IMR-90 (cell line): ENCODE results near the gene CYB561D2. TPM values are rescaled to one million over a fixed set of nuclear protein-coding genes. Genes with fewer than 3 reads are reported as not detected.

Experiments used
- ATAC-seq: fragments of 200-7000 bp; cut with Tn5 transposase; 2 replicates; pipeline ENCODE4 v1.9.1; 2020; ENCODE audit warnings: low read depth, mild to moderate bottlenecking, moderate library complexity
- BruUV-seq: library from RNA; stranded (reverse); fragments of 400-500 nt; replicated peaks from 2 replicates; lab custom pipeline; 2021; lab: Mats Ljungman, UMichigan
- CTCF ChIA-PET: fragments of 300-600 bp; formaldehyde crosslinking; extraction: SDS; loops from one replicate; lab custom pipeline; 2021; ENCODE audit warnings: antibody characterized with exemption; lab: Yijun Ruan, JAX
- POLR2A ChIA-PET: fragments of 300-600 bp; sonication (Branson Sonifier 250); formaldehyde crosslinking; loops from one replicate; lab custom pipeline; 2022; ENCODE audit warnings: antibody characterized with exemption; ENCODE audit not compliant: unreplicated experiment; lab: Charles Lee
- DNase-seq: peaks from one replicate; pipeline ENCODE4 v3.0.0; 2013
- H2AFZ ChIP-seq: replicated peaks from 2 replicates; pipeline ENCODE3; 2013; ENCODE audit warnings: low read length, mild to moderate bottlenecking; ENCODE audit not compliant: poor library complexity
- H2AK5ac ChIP-seq: 2 replicates; pipeline ENCODE4 v1.6.1; 2013; ENCODE audit warnings: low read depth, low read length, inconsistent platforms
- H2AK9ac ChIP-seq: replicated peaks from 2 replicates; pipeline ENCODE3; 2013; ENCODE audit warnings: mild to moderate bottlenecking, low read depth, low read length, moderate library complexity; ENCODE audit not compliant: poor library complexity
- H2BK120ac ChIP-seq: 2 replicates; pipeline ENCODE4 v1.6.1; 2013; ENCODE audit warnings: low read depth, low read length, inconsistent platforms
- H2BK15ac ChIP-seq: 3 replicates; pipeline ENCODE4 v1.6.1; 2013; ENCODE audit warnings: low read depth, low read length, inconsistent platforms
- H2BK20ac ChIP-seq: 2 replicates; pipeline ENCODE4 v1.6.1; 2013; ENCODE audit warnings: low read depth, mild to moderate bottlenecking, inconsistent platforms, low read length, moderate library complexity
- H2BK5ac ChIP-seq: 2 replicates; pipeline ENCODE4 v1.6.1; 2013; ENCODE audit warnings: mild to moderate bottlenecking, low read depth, low read length, inconsistent platforms; ENCODE audit not compliant: poor library complexity, severe bottlenecking
- H3K14ac ChIP-seq: replicated peaks from 2 replicates; pipeline ENCODE4 v1.6.1; 2013; ENCODE audit warnings: low read depth, low read length, inconsistent platforms
- H3K18ac ChIP-seq: 2 replicates; pipeline ENCODE4 v1.6.1; 2013; ENCODE audit warnings: low read depth, low read length, control low read depth
- H3K23ac ChIP-seq: 2 replicates; pipeline ENCODE4 v1.6.1; 2013; ENCODE audit warnings: low read depth, low read length, inconsistent platforms
- H3K27ac ChIP-seq: 2 replicates; pipeline ENCODE4 v1.5.1; 2013; ENCODE audit warnings: mild to moderate bottlenecking, control low read depth, low read length; ENCODE audit not compliant: insufficient read depth
- H3K27me3 ChIP-seq: 2 replicates; pipeline ENCODE4 v1.6.1; 2013; ENCODE audit warnings: low read length; ENCODE audit not compliant: control insufficient read depth, insufficient read depth
- H3K36me3 ChIP-seq: 2 replicates; pipeline ENCODE4 v1.6.1; 2013; ENCODE audit warnings: low read length, mixed read lengths; ENCODE audit not compliant: control insufficient read depth, insufficient read depth
- H3K4ac ChIP-seq: 2 replicates; pipeline ENCODE4 v1.6.1; 2013; ENCODE audit warnings: low read depth, low read length, inconsistent platforms
- H3K4me1 ChIP-seq: 2 replicates; pipeline ENCODE4 v1.6.1; 2013; ENCODE audit warnings: low read length, mixed read lengths; ENCODE audit not compliant: control insufficient read depth, insufficient read depth
- H3K4me2 ChIP-seq: 2 replicates; pipeline ENCODE4 v1.6.1; 2013; ENCODE audit warnings: low read depth, mild to moderate bottlenecking, control low read depth, low read length, moderate library complexity
- H3K4me3 ChIP-seq: 2 replicates; pipeline ENCODE4 v1.5.1; 2013; ENCODE audit warnings: low read depth, mild to moderate bottlenecking, control low read depth, low read length, moderate library complexity; ENCODE audit not compliant: insufficient read depth
- H3K56ac ChIP-seq: 2 replicates; pipeline ENCODE4 v1.6.1; 2013; ENCODE audit warnings: low read length, inconsistent platforms; ENCODE audit not compliant: insufficient read depth; ENCODE audit errors: extremely low read depth
- H3K79me1 ChIP-seq, 2 experiments: 2 replicates each; pipeline ENCODE4 v1.6.1; 2013; ENCODE audit warnings: low read length in 2 of 2, inconsistent platforms in 1 of 2, low read depth in 1 of 2
- H3K9ac ChIP-seq: 2 replicates; pipeline ENCODE4 v1.6.1; 2013; ENCODE audit warnings: low read depth, low read length, control low read depth
- H3K9me1 ChIP-seq: 2 replicates; pipeline ENCODE4 v1.6.1; 2013; ENCODE audit warnings: low read length, inconsistent platforms; ENCODE audit not compliant: insufficient read depth
- H3K9me3 ChIP-seq: 2 replicates; pipeline ENCODE4 v1.6.1; 2013; ENCODE audit warnings: low read length; ENCODE audit not compliant: control insufficient read depth, insufficient read depth
- H4K20me1 ChIP-seq: 2 replicates; pipeline ENCODE4 v1.6.1; 2013; ENCODE audit warnings: low read length, inconsistent platforms; ENCODE audit not compliant: insufficient read depth
- H4K5ac ChIP-seq: 2 replicates; pipeline ENCODE4 v1.6.1; 2013; ENCODE audit warnings: mild to moderate bottlenecking, low read depth, low read length, control low read depth
- H4K8ac ChIP-seq, 2 experiments: 2 replicates each; pipeline ENCODE4 v1.6.1; 2013; ENCODE audit warnings: low read depth in 2 of 2, low read length in 2 of 2, control low read depth in 1 of 2, inconsistent platforms in 1 of 2
- H4K91ac ChIP-seq: 2 replicates; pipeline ENCODE4 v1.6.1; 2013; ENCODE audit warnings: low read depth, low read length, inconsistent platforms; ENCODE audit not compliant: insufficient read depth
- CEBPB ChIP-seq: IDR thresholded peaks from 2 replicates; pipeline ENCODE4 v1.6.1; 2012; ENCODE audit warnings: low read depth, low read length, improper control_type of control experiment
- CHD1 ChIP-seq: IDR thresholded peaks from 2 replicates; pipeline ENCODE4 v1.6.1; 2012; ENCODE audit warnings: low read depth, low read length, improper control_type of control experiment
- CTCF ChIP-seq: conservative IDR thresholded peaks from 2 replicates; pipeline ENCODE4 v1.5.1; 2012; ENCODE audit warnings: mild to moderate bottlenecking, low read depth, low read length, improper control_type of control experiment
- MAFK ChIP-seq: IDR thresholded peaks from 2 replicates; pipeline ENCODE4 v1.6.1; 2012; ENCODE audit warnings: low read depth, low read length, improper control_type of control experiment
- NFE2L2 ChIP-seq: fragments of 150-350 bp; IDR thresholded peaks from 2 replicates; pipeline ENCODE4 v1.6.1; 2016; ENCODE audit warnings: low read depth, mild to moderate bottlenecking, low read length
- RAD21 ChIP-seq: IDR thresholded peaks from 2 replicates; pipeline ENCODE4 v1.6.1; 2012; ENCODE audit warnings: low read length, improper control_type of control experiment
- RCOR1 ChIP-seq: IDR thresholded peaks from 2 replicates; pipeline ENCODE4 v1.6.1; 2012; ENCODE audit warnings: mild to moderate bottlenecking, low read length, improper control_type of control experiment; ENCODE audit not compliant: insufficient replicate concordance
- RFX5 ChIP-seq: IDR thresholded peaks from 2 replicates; pipeline ENCODE4 v1.8.0; 2012; ENCODE audit warnings: low read depth, mild to moderate bottlenecking, low read length, moderate library complexity
- SMC3 ChIP-seq: fragments of 150-350 bp; IDR thresholded peaks from 2 replicates; pipeline ENCODE4 v1.6.1; 2016; ENCODE audit warnings: low read depth, mild to moderate bottlenecking, antibody characterized with exemption, low read length, moderate library complexity
- WGBS, 2 experiments: methylation state at CpG; one replicate each; pipeline versions ENCODE4 v1.1.5 to v1.1.7; 2013; ENCODE audit warnings: missing lambda C conversion rate in 2 of 2; ENCODE audit not compliant: insufficient read length in 1 of 2; ENCODE audit errors: extremely low coverage in 2 of 2; 5-methylcytosine and 5-hydroxymethylcytosine counted together
- dilution Hi-C: fragments of 300-500 bp; cut with HindIII; formaldehyde crosslinking; loops from one replicate; pipeline ENCODE4 v1.14.3; 2018; ENCODE audit warnings: low sequenced_read_pairs; ENCODE audit not compliant: unreplicated experiment
- in situ Hi-C: fragments of 300-500 bp; cut with MboI; formaldehyde crosslinking; loops from 3 replicates; pipeline ENCODE4 v1.14.3; 2019; ENCODE audit warnings: low sequenced_read_pairs, inconsistent platforms, mixed read lengths
- intact Hi-C: fragments of 100-400 bp; cut with micrococcal nuclease; formaldehyde crosslinking; loops from 2 replicates; pipeline ENCODE4 v1.10.0; 2022
- polyA plus RNA-seq, 3 experiments: library from polyadenylated mRNA; depleted of rRNA; stranded (reverse); fragments of >200 nt; gene quantifications; 2 replicates each; pipeline ENCODE4 v1.2.3, GENCODE V29; 2012; ENCODE audit warnings: low replicate concordance in 1 of 3
- total RNA-seq: library from RNA; depleted of rRNA; stranded (reverse); fragments of >200 nt; gene quantifications from 2 replicates; pipeline ENCODE4 v1.2.3, GENCODE V29; 2012
- TF ChIP-seq, protein P1 (sequence below): fragments of 150-350 bp; IDR thresholded peaks from 2 replicates; pipeline ENCODE4 v1.6.1; 2016; ENCODE audit warnings: low read depth, mild to moderate bottlenecking, low read length, moderate library complexity, borderline replicate concordance

The CYB561D2 gene
- total and polyA plus RNA-seq, 2 of the 4 experiments (the other 2 are of a cell fraction): 29.2 to 31.7 TPM

GRCh38 chr3:50323614-50324199 is 27.0 kb upstream of the CYB561D2 start:
- Histone ChIP-seq H3K9me1 (peaks cover 8% of the 10 kb centered on the region), H2BK120ac (no peak overlapping the region), H3K27ac (no peak overlapping the region), H2AK9ac (peak overlapping the region; percentile 67), H2AFZ (no peak overlapping the region), H3K4me3 (no peak overlapping the region), H3K14ac (no peak overlapping the region), H4K91ac (no peak overlapping the region), H3K27me3 (no peaks in the 10 kb centered on the region), H2BK20ac (no peak overlapping the region), H3K56ac (no peak overlapping the region), H4K8ac (no peak overlapping the region), H3K9ac (no peak overlapping the region), H3K9me3 (no peaks in the 10 kb centered on the region), H3K36me3 (peaks cover 16% of the 10 kb centered on the region), H3K4me1 (peaks cover 26% of the 10 kb centered on the region), H3K4me2 (no peak overlapping the region), H3K23ac (no peak overlapping the region), H3K4ac (no peak overlapping the region), H2BK5ac (no peak overlapping the region), H4K20me1 (peaks cover 12% of the 10 kb centered on the region; the same call in 1 of the 2 replicates), H4K5ac (no peak overlapping the region), H2BK15ac (no peak overlapping the region), H3K18ac (no peak overlapping the region), H3K79me1 (peaks cover 27 to 51% of the 10 kb centered on the region in 2 experiments), H2AK5ac (no peak overlapping the region)
- TF ChIP-seq RFX5: no peak
- TF ChIP-seq, protein P1, sequence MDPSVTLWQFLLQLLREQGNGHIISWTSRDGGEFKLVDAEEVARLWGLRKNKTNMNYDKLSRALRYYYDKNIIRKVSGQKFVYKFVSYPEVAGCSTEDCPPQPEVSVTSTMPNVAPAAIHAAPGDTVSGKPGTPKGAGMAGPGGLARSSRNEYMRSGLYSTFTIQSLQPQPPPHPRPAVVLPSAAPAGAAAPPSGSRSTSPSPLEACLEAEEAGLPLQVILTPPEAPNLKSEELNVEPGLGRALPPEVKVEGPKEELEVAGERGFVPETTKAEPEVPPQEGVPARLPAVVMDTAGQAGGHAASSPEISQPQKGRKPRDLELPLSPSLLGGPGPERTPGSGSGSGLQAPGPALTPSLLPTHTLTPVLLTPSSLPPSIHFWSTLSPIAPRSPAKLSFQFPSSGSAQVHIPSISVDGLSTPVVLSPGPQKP: no peak
- TF ChIP-seq CEBPB: no peak
- TF ChIP-seq NFE2L2: no peak
- TF ChIP-seq SMC3: no peak
- TF ChIP-seq RCOR1: no peak
- TF ChIP-seq CHD1: no peak
- no peak for TF ChIP-seq MAFK
- TF ChIP-seq CTCF: no peak
- TF ChIP-seq RAD21: no peak
- CTCF ChIA-PET: interaction anchor here (0.7 to 1.0 kb wide), 3 partner anchors 10 to 25 kb away, joined by 3 to 4 read pairs (median 4); partner anchors contain the start of genes HYAL3 and NAA80
- no peak for DNase-seq
- intact Hi-C loops (loop anchor here (1.0 to 5.0 kb wide), 3 partner anchors 61 to 129 kb away; no protein-coding TSS in a partner anchor), in situ Hi-C loops (no loop called here), dilution Hi-C loops (no loop called here)
- no peak for ATAC-seq
- WGBS, 2 experiments: 82% methylated on average over 4 of the region's 5 CpGs; no CpG with 5 or more reads in 1 of the 2 experiments
- POLR2A ChIA-PET: interaction anchor here (1.0 kb wide), 1 partner anchor 13 kb away, joined by 4 read pairs; no protein-coding TSS in a partner anchor
- no TSS peak for BruUV-seq
